ENCODE measurements around the gene SUV39H1. TPM values are rescaled to one million over a fixed set of nuclear protein-coding genes. Genes with fewer than 3 reads are reported as not detected.
"Not testable (repeated sequence)": the region's sequence is repeated elsewhere in the genome, so short reads cannot be mapped to it uniquely, and the experiment has no call there.

SUV39H1 gene
- total RNA-seq, 2 donors from 2014 or later, result 3.8 to 8.0 TPM

GRCh38 chrX:48676893-48677270 is 19.7 kb upstream of the SUV39H1 start:
- peak overlapping the region; percentile 82 to 86 for H3K27ac ChIP-seq
- H3K4me1 ChIP-seq, result peaks cover 0 to 7% of the 10 kb centered on the region in 2 donors
- H3K36me3 ChIP-seq, result no peaks in the 10 kb centered on the region
- peak overlapping the region; percentile 54 to 75 for H3K4me3 ChIP-seq
- TF ChIP-seq, protein P1, sequence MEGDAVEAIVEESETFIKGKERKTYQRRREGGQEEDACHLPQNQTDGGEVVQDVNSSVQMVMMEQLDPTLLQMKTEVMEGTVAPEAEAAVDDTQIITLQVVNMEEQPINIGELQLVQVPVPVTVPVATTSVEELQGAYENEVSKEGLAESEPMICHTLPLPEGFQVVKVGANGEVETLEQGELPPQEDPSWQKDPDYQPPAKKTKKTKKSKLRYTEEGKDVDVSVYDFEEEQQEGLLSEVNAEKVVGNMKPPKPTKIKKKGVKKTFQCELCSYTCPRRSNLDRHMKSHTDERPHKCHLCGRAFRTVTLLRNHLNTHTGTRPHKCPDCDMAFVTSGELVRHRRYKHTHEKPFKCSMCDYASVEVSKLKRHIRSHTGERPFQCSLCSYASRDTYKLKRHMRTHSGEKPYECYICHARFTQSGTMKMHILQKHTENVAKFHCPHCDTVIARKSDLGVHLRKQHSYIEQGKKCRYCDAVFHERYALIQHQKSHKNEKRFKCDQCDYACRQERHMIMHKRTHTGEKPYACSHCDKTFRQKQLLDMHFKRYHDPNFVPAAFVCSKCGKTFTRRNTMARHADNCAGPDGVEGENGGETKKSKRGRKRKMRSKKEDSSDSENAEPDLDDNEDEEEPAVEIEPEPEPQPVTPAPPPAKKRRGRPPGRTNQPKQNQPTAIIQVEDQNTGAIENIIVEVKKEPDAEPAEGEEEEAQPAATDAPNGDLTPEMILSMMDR (IDR thresholded peaks at IDR 0.05), result no peak
- DNase-seq (ENCODE audit: low spot score), result no peak
- no peaks in the 10 kb centered on the region for H3K27me3 ChIP-seq
- no peaks in the 10 kb centered on the region for H3K9me3 ChIP-seq

DNA sequence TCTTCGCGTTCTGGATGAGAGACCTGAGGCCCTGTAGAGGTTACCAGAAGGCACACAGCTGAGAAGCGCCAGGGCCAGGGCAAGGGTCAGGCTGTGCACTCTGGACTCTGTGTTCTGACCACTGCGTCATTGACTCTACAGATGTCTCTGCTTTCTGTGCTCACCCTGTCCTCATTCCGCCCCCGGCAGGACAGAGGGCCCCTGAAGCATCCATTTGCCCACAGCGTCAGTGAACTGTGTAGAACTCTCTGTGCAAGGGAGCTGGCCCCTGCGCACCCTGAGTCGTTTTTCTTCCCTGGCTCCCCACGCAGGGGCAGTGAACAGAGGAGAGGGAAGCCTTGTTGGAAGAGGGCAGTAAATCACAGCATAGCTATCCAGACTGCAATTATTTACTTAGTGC is 19.0 kb upstream of the SUV39H1 start:
- peaks cover 0 to 7% of the 10 kb centered on the region in 2 donors for H3K4me1 ChIP-seq
- no peaks in the 10 kb centered on the region for H3K27me3 ChIP-seq
- DNase-seq (ENCODE audit: low spot score), result no peak
- no peaks in the 10 kb centered on the region for H3K36me3 ChIP-seq
- H3K4me3 ChIP-seq, result no peak overlapping the region
- TF ChIP-seq, protein P1 (IDR thresholded peaks at IDR 0.05), result no peak
- no peaks in the 10 kb centered on the region for H3K9me3 ChIP-seq
- no peak overlapping the region for H3K27ac ChIP-seq

- H3K27ac ChIP-seq; DNase-seq (ENCODE audit: low spot score); H3K4me3 ChIP-seq; H3K36me3 ChIP-seq; H3K9me3 ChIP-seq; H3K4me1 ChIP-seq; H3K27me3 ChIP-seq: not testable (repeated sequence)
Observed at GRCh38 chrX:48680467-48680866, 16.1 kb upstream of the SUV39H1 start.

DNA sequence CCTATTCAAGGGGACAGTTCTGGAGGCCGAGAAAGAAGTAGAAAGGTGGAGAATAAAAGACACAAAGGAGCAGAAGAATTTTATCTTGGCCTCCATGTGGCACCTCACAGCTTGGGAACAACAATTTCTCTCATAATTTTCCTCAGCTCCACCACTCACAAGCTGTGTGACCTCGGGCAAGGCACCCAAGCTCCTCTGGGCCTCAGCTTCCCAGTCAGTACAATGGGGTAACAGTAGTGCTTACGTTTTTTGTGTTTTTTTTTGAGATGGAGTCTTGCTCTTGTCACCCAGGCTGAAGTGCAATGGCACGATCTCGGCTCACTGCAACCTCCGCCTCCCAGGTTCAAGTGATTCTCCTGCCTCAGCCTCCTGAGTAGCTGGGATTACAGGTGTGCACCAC is 15.6 kb upstream of the SUV39H1 start:
- H3K9me3 ChIP-seq; H3K4me3 ChIP-seq; H3K4me1 ChIP-seq; H3K36me3 ChIP-seq; H3K27ac ChIP-seq; DNase-seq (ENCODE audit: low spot score); H3K27me3 ChIP-seq: not testable (repeated sequence)

- H3K4me1 ChIP-seq, result no peaks in the 10 kb centered on the region
- no peak for DNase-seq (ENCODE audit: low spot score)
- TF ChIP-seq, protein P1 (IDR thresholded peaks at IDR 0.05), result no peak
- no peaks in the 10 kb centered on the region for H3K9me3 ChIP-seq
- no peaks in the 10 kb centered on the region for H3K27me3 ChIP-seq
- H3K27ac ChIP-seq, result no peak overlapping the region
- H3K36me3 ChIP-seq, result no peaks in the 10 kb centered on the region
- H3K4me3 ChIP-seq, result no peak overlapping the region
Observed at GRCh38 chrX:48681539-48682183, 14.9 kb upstream of the SUV39H1 start.

GRCh38 chrX:48682795-48683194 is 13.7 kb upstream of the SUV39H1 start:
- not testable (repeated sequence) for H3K27me3 ChIP-seq; DNase-seq (ENCODE audit: low spot score); H3K9me3 ChIP-seq; H3K4me1 ChIP-seq; H3K4me3 ChIP-seq; H3K36me3 ChIP-seq
- H3K27ac ChIP-seq, result peak overlapping the region in 1 of 2 donors; percentile 5

DNA sequence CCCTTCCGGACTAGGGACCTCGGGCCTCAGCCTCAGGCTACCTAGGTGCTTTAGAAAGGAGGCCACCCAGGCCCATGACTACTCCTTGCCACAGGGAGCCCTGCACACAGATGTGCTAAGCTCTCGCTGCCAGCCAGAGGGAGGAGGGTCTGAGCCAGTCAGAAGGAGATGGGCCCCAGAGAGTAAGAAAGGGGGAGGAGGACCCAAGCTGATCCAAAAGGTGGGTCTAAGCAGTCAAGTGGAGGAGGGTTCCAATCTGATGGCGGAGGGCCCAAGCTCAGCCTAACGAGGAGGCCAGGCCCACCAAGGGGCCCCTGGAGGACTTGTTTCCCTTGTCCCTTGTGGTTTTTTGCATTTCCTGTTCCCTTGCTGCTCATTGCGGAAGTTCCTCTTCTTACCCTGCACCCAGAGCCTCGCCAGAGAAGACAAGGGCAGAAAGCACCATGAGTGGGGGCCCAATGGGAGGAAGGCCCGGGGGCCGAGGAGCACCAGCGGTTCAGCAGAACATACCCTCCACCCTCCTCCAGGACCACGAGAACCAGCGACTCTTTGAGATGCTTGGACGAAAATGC is 13.0 kb upstream of the SUV39H1 start, which contains the start of gene WAS:
TSS of gene WAS (plus strand) at position 389 of the 572 bp plus-strand sequence. CDS start at position 444, 55 bp downstream.
- Histone ChIP-seq H3K4me3 (peak within 1 kb of the TSS in 1 of 2 donors; percentile 2), H3K9me3 (no peaks in the 10 kb centered on the region), H3K36me3 (no peaks in the 10 kb centered on the region), H3K27me3 (no peaks in the 10 kb centered on the region), H3K4me1 (no peaks in the 10 kb centered on the region), H3K27ac (peak within 1 kb of the TSS in 1 of 2 donors; percentile 5)
- TF ChIP-seq, protein P1 (IDR thresholded peaks at IDR 0.05), result no peak
- DNase-seq (ENCODE audit: low spot score), result no peak
